CD8-positive, alpha-beta memory T cell (primary cell): Measurements from ENCODE around the gene DENND4A. TPM values are rescaled to one million over a fixed set of nuclear protein-coding genes. Genes with fewer than 3 reads are reported as not detected.
"Not testable (repeated sequence)": the region's sequence is repeated elsewhere in the genome, so short reads cannot be mapped to it uniquely, and the experiment has no call there.

Experiments
- CTCF ChIA-PET: fragments of 350-600 bp; sonication (Branson Sonifier 250); formaldehyde crosslinking; loops from one replicate; lab custom pipeline; 2021; ENCODE audit warnings: antibody characterized with exemption; lab: Charles Lee
- POLR2A ChIA-PET: fragments of 350-600 bp; sonication (Branson Sonifier 250); formaldehyde crosslinking; loops from one replicate; lab custom pipeline; 2021; ENCODE audit warnings: antibody characterized with exemption; lab: Charles Lee
- DNase-seq, 5 donors: peaks; one replicate each; pipeline versions ENCODE4 v3.0.0 to v3.0.0-alpha.2; 2020 to 2022; ENCODE audit warnings: mixed read lengths in 1 of 5
- H3K27ac ChIP-seq: one replicate; pipeline ENCODE4 v1.7.0; 2013; ENCODE audit warnings: low read depth, mild to moderate bottlenecking, low read length, moderate library complexity
- H3K27me3 ChIP-seq: 2 replicates; pipeline ENCODE4 v1.7.0; 2013; ENCODE audit warnings: low read length, mild to moderate bottlenecking; ENCODE audit not compliant: insufficient read depth, poor library complexity, severe bottlenecking
- H3K36me3 ChIP-seq: 2 replicates; pipeline ENCODE4 v1.7.0; 2013; ENCODE audit warnings: mild to moderate bottlenecking, low read length, moderate library complexity; ENCODE audit not compliant: insufficient read depth
- H3K4me1 ChIP-seq: 2 replicates; pipeline ENCODE4 v1.7.0; 2013; ENCODE audit warnings: mild to moderate bottlenecking, low read length, moderate library complexity; ENCODE audit not compliant: insufficient read depth
- H3K4me3 ChIP-seq: 2 replicates; pipeline ENCODE4 v1.7.0; 2013; ENCODE audit warnings: mild to moderate bottlenecking, low read length
- H3K9me3 ChIP-seq: 2 replicates; pipeline ENCODE4 v1.7.0; 2013; ENCODE audit warnings: mild to moderate bottlenecking, low read length
- H3K27ac Mint-ChIP-seq, 8 donors: one replicate each; pipeline ENCODE4 v1.8.0; 2020 to 2021; ENCODE audit warnings: mixed read lengths in 8 of 8, mild to moderate bottlenecking in 6 of 8, inconsistent platforms in 3 of 8, moderate library complexity in 3 of 8
- H3K27me3 Mint-ChIP-seq, 2 donors: one replicate each; pipeline ENCODE4 v1.8.0; 2020 to 2021; ENCODE audit warnings: mixed read lengths in 2 of 2, mild to moderate bottlenecking in 1 of 2, moderate library complexity in 1 of 2
- H3K36me3 Mint-ChIP-seq, 3 donors: one replicate each; pipeline ENCODE4 v1.8.0; 2020 to 2021; ENCODE audit warnings: mixed read lengths in 3 of 3, inconsistent platforms in 1 of 3, mild to moderate bottlenecking in 1 of 3
- H3K4me1 Mint-ChIP-seq, 3 donors: one replicate each; pipeline ENCODE4 v1.8.0; 2020 to 2021; ENCODE audit warnings: mixed read lengths in 3 of 3, inconsistent platforms in 1 of 3, mild to moderate bottlenecking in 1 of 3
- H3K4me3 Mint-ChIP-seq, 7 donors: one replicate each; pipeline ENCODE4 v1.8.0; 2020 to 2021; ENCODE audit warnings: mixed read lengths in 7 of 7, mild to moderate bottlenecking in 6 of 7, moderate library complexity in 4 of 7, inconsistent platforms in 2 of 7
- H3K9me3 Mint-ChIP-seq, 5 donors: one replicate each; pipeline ENCODE4 v1.8.0; 2020 to 2022; ENCODE audit warnings: mixed read lengths in 5 of 5, mild to moderate bottlenecking in 3 of 5, moderate library complexity in 2 of 5, inconsistent platforms in 1 of 5
- polyA plus RNA-seq: library from polyadenylated mRNA; unstranded; fragments of 300-500 nt; fragmentation: Illumina TruSeq; gene quantifications from one replicate; pipeline ENCODE4 v1.2.3, GENCODE V29; 2021
- total RNA-seq, 2 experiments: library from RNA; stranded (reverse); gene quantifications; one replicate each; pipeline ENCODE4 v1.2.3, GENCODE V29; 2021

DENND4A gene
- total and polyA plus RNA-seq, 3 experiments from 2014 or later: 21.5 to 54.3 (median 47.2) TPM

- CTCF ChIA-PET: interaction anchor here (0.7 to 2.8 kb wide), 2 partner anchors 44 to 628 kb away, joined by 3 to 9 read pairs; no protein-coding TSS in a partner anchor
These were observed 6.9 kb downstream of the DENND4A start for GRCh38 chr15:65785151-65785550.

GRCh38 chr15:65783872-65784271 is 8.2 kb downstream of the DENND4A start:
- peaks cover 3 to 24% (median 4%) of the 10 kb centered on the region in 3 donors for H3K36me3 Mint-ChIP-seq
- Histone ChIP-seq H3K27me3 (no peaks in the 10 kb centered on the region), H3K4me1 (peaks cover 23% of the 10 kb centered on the region), H3K9me3 (no peaks in the 10 kb centered on the region), H3K36me3 (no peaks in the 10 kb centered on the region), H3K27ac (no peak overlapping the region), H3K4me3 (no peak overlapping the region)
- DNase-seq: no peak
- peak overlapping the region in 3 of 8 donors; percentile 43 to 79 (median 66) for H3K27ac Mint-ChIP-seq
- ChIA-PET CTCF (no interaction called here), POLR2A (no interaction called here)
- H3K4me3 Mint-ChIP-seq: peak overlapping the region in 1 of 7 donors; percentile 58
- H3K9me3 Mint-ChIP-seq: no peaks in the 10 kb centered on the region
- peaks cover 24 to 34% (median 33%) of the 10 kb centered on the region in 3 donors for H3K4me1 Mint-ChIP-seq
- no peaks in the 10 kb centered on the region for H3K27me3 Mint-ChIP-seq

More at GRCh38 chr15:65785151-65785550, 6.9 kb downstream of the DENND4A start:
- no peaks in the 10 kb centered on the region for H3K9me3 ChIP-seq
- H3K27me3 ChIP-seq: no peaks in the 10 kb centered on the region
- no peaks in the 10 kb centered on the region for H3K9me3 Mint-ChIP-seq
- no peak for DNase-seq
- peaks cover 37 to 44% (median 44%) of the 10 kb centered on the region in 3 donors for H3K4me1 Mint-ChIP-seq
- peaks cover 3 to 24% (median 4%) of the 10 kb centered on the region in 3 donors for H3K36me3 Mint-ChIP-seq
- no peaks in the 10 kb centered on the region for H3K36me3 ChIP-seq
- peaks cover 33% of the 10 kb centered on the region for H3K4me1 ChIP-seq
- H3K27me3 Mint-ChIP-seq: no peaks in the 10 kb centered on the region
- peak overlapping the region in 1 of 7 donors; percentile 57 for H3K4me3 Mint-ChIP-seq
- H3K27ac ChIP-seq: no peak overlapping the region
- peak overlapping the region in 2 of 8 donors; percentile 47 to 79 for H3K27ac Mint-ChIP-seq
- no peak overlapping the region for H3K4me3 ChIP-seq
- POLR2A ChIA-PET: interaction anchor here (0.7 to 1.0 kb wide), 2 partner anchors 12 to 22 kb away, joined by 8 to 9 read pairs; no protein-coding TSS in a partner anchor

GRCh38 chr15:65782096-65782495 is 10.0 kb downstream of the DENND4A start:
- no peaks in the 10 kb centered on the region for H3K27me3 Mint-ChIP-seq
- no peak for DNase-seq
- H3K36me3 Mint-ChIP-seq: peaks cover 3 to 24% (median 4%) of the 10 kb centered on the region in 3 donors
- Histone ChIP-seq H3K9me3 (no peaks in the 10 kb centered on the region), H3K27ac (no peak overlapping the region), H3K27me3 (no peaks in the 10 kb centered on the region), H3K36me3 (no peaks in the 10 kb centered on the region), H3K4me3 (no peak overlapping the region), H3K4me1 (peaks cover 29% of the 10 kb centered on the region)
- H3K9me3 Mint-ChIP-seq: no peaks in the 10 kb centered on the region
- POLR2A ChIA-PET: no interaction called here
- CTCF ChIA-PET: no interaction called here
- no peak overlapping the region for H3K27ac Mint-ChIP-seq
- peaks cover 24 to 35% (median 34%) of the 10 kb centered on the region in 3 donors for H3K4me1 Mint-ChIP-seq
- H3K4me3 Mint-ChIP-seq: no peak overlapping the region

- H3K4me1 Mint-ChIP-seq: peaks cover 33 to 37% (median 35%) of the 10 kb centered on the region in 3 donors
- H3K36me3 ChIP-seq, H3K27me3 ChIP-seq, POLR2A ChIA-PET, H3K27me3 Mint-ChIP-seq, H3K9me3 Mint-ChIP-seq, H3K4me3 ChIP-seq, H3K9me3 ChIP-seq, H3K27ac ChIP-seq, DNase-seq: not testable (repeated sequence)
- CTCF ChIA-PET: interaction anchor here (0.9 to 1.8 kb wide), 4 partner anchors 9 to 167 kb away, joined by 3 to 4 read pairs (median 3); partner anchors contain the start of gene INTS14
- H3K27ac Mint-ChIP-seq: peak overlapping the region; percentile 4 to 95 (median 80)
- peaks cover 0 to 21% (median 5%) of the 10 kb centered on the region in 3 donors for H3K36me3 Mint-ChIP-seq
- peaks cover 28% of the 10 kb centered on the region for H3K4me1 ChIP-seq
- peak overlapping the region; percentile 14 to 81 (median 52) for H3K4me3 Mint-ChIP-seq
These were observed 13.4 kb downstream of the DENND4A start for GRCh38 chr15:65778701-65779100.

- Mint-ChIP-seq H3K27ac (peak overlapping the region; percentile 4 to 95 (median 80)), H3K9me3 (no peaks in the 10 kb centered on the region), H3K4me3 (peak overlapping the region; percentile 28 to 81 (median 52)), H3K27me3 (no peaks in the 10 kb centered on the region), H3K36me3 (peaks cover 0 to 22% (median 8%) of the 10 kb centered on the region in 3 donors), H3K4me1 (peaks cover 36 to 41% (median 38%) of the 10 kb centered on the region in 3 donors)
- H3K9me3 ChIP-seq: no peaks in the 10 kb centered on the region
- CTCF ChIA-PET: interaction anchor here (0.9 to 1.8 kb wide), 4 partner anchors 9 to 167 kb away, joined by 3 to 4 read pairs (median 3); partner anchors contain the start of gene INTS14
- no peaks in the 10 kb centered on the region for H3K27me3 ChIP-seq
- H3K4me3 ChIP-seq: no peak overlapping the region
- H3K27ac ChIP-seq: no peak overlapping the region
- POLR2A ChIA-PET: no interaction called here
- H3K4me1 ChIP-seq: peaks cover 31% of the 10 kb centered on the region
- H3K36me3 ChIP-seq: no peaks in the 10 kb centered on the region
- peak in 2 of 5 donors; percentile 33 to 44 for DNase-seq
These were observed 13.8 kb downstream of the DENND4A start for GRCh38 chr15:65778269-65778668.

GRCh38 chr15:65777843-65778242 is 14.2 kb downstream of the DENND4A start:
- ChIA-PET CTCF (interaction anchor here (1.0 to 1.8 kb wide), 2 partner anchors 10 to 51 kb away, joined by 3 to 4 read pairs; no protein-coding TSS in a partner anchor), POLR2A (no interaction called here)
- H3K27me3 ChIP-seq: no peaks in the 10 kb centered on the region
- H3K9me3 Mint-ChIP-seq: no peaks in the 10 kb centered on the region
- no peak for DNase-seq
- no peaks in the 10 kb centered on the region for H3K27me3 Mint-ChIP-seq
- no peak overlapping the region for H3K4me3 ChIP-seq
- H3K36me3 Mint-ChIP-seq: peaks cover 0 to 23% (median 10%) of the 10 kb centered on the region in 3 donors
- no peaks in the 10 kb centered on the region for H3K36me3 ChIP-seq
- H3K4me3 Mint-ChIP-seq: peak overlapping the region in 1 of 7 donors; percentile 25
- H3K9me3 ChIP-seq: no peaks in the 10 kb centered on the region
- peaks cover 38 to 46% (median 42%) of the 10 kb centered on the region in 3 donors for H3K4me1 Mint-ChIP-seq
- H3K4me1 ChIP-seq: peaks cover 36% of the 10 kb centered on the region
- no peak overlapping the region for H3K27ac ChIP-seq
- peak overlapping the region in 6 of 8 donors; percentile 26 to 95 (median 57) for H3K27ac Mint-ChIP-seq

- POLR2A ChIA-PET: no interaction called here
- Mint-ChIP-seq H3K4me3 (no peak overlapping the region), H3K4me1 (peaks cover 40 to 51% (median 46%) of the 10 kb centered on the region in 3 donors), H3K36me3 (peaks cover 0 to 25% (median 12%) of the 10 kb centered on the region in 3 donors), H3K27ac (peak overlapping the region in 2 of 8 donors; percentile 66 to 78), H3K27me3 (no peaks in the 10 kb centered on the region), H3K9me3 (no peaks in the 10 kb centered on the region)
- no peaks in the 10 kb centered on the region for H3K9me3 ChIP-seq
- H3K4me3 ChIP-seq: no peak overlapping the region
- H3K27me3 ChIP-seq: no peaks in the 10 kb centered on the region
- no peaks in the 10 kb centered on the region for H3K36me3 ChIP-seq
- no peak for DNase-seq
- H3K4me1 ChIP-seq: peaks cover 38% of the 10 kb centered on the region
- CTCF ChIA-PET: interaction anchor here (0.9 to 1.8 kb wide), 2 partner anchors 11 to 52 kb away, joined by 3 to 4 read pairs; no protein-coding TSS in a partner anchor
- no peak overlapping the region for H3K27ac ChIP-seq
These were observed 15.0 kb downstream of the DENND4A start for GRCh38 chr15:65777053-65777452.
